Motor neuron (in vitro differentiated cells): ENCODE measurements around the gene GPX3. TPM values are rescaled to one million over a fixed set of nuclear protein-coding genes. Genes with fewer than 3 reads are reported as not detected.

Source experiments
- ATAC-seq, 8 experiments: fragments of 200-7000 bp; cut with Tn5 transposase; replicated peaks in 6 of 8; 2 replicates each; pipeline ENCODE4 v1.8.0; 2021; ENCODE audit warnings: mild to moderate bottlenecking in 8 of 8, moderate library complexity in 8 of 8
- H3K27ac ChIP-seq, 2 donors: fragments of 250-450 bp; sonication (Bioruptor Pico); 2 replicates each; pipeline ENCODE4 v1.9.0; 2021; ENCODE audit warnings: antibody characterized with exemption in 2 of 2, mild to moderate bottlenecking in 2 of 2, moderate library complexity in 1 of 2
- H3K4me1 ChIP-seq, 2 donors: fragments of 250-450 bp; sonication (Bioruptor Pico); replicated peaks in 1 of 2; 2 replicates each; pipeline ENCODE4 v1.6.1; 2021; ENCODE audit warnings: antibody characterized with exemption in 2 of 2, mild to moderate bottlenecking in 2 of 2, moderate library complexity in 1 of 2
- H3K4me3 ChIP-seq, 5 donors: fragments of 250-450 bp; sonication (Bioruptor Pico); 2 replicates each; pipeline ENCODE4 v1.9.0; 2021; ENCODE audit warnings: antibody characterized with exemption in 5 of 5, mild to moderate bottlenecking in 5 of 5, moderate library complexity in 4 of 5
- WGBS, 10 experiments: fragments of 450-650 bp; shearing (Covaris generic); methylation state at CpG; one replicate each; pipeline ENCODE4 v1.0.0; 2022; 5-methylcytosine and 5-hydroxymethylcytosine counted together
- in situ Hi-C, 9 experiments: fragments of 400-800 bp; cut with MboI; loops; one replicate each; pipeline ENCODE4 v1.15.0; 2021; ENCODE audit warnings: low sequenced_read_pairs in 9 of 9, low pct_unique_long_range_greater_than_20kb in 2 of 9; ENCODE audit not compliant: unreplicated experiment in 9 of 9
- total RNA-seq, 8 experiments: library from RNA; unstranded; fragments of 300-600 nt; gene quantifications; 2 replicates each; pipeline versions ENCODE4 v1.2.3 to v1.2.4, GENCODE V29; 2022

GPX3 gene
- 10 to 100 TPM in 1 of 8 experiments, 1 to 10 TPM in 7; 3.1 to 11.2 (median 4.8) TPM for total RNA-seq

- WGBS, 10 experiments = 0 to 10% (median 4%) methylated on average over 2 to 9 of the region's 54 CpGs; no CpG with 5 or more reads in 5 of the 10 experiments
- no peak within 1 kb of the TSS for H3K27ac ChIP-seq
- peak within 1 kb of the TSS; percentile 39 to 68 (median 50) for H3K4me3 ChIP-seq
- H3K4me1 ChIP-seq = no peaks in the 10 kb centered on the region
- ATAC-seq = peak; percentile 91 to 98 (median 98)
- in situ Hi-C loops = no loop called here
Observed at GRCh38 chr5:151020304-151021110, at the start of gene GPX3. Gene GPX3 (plus strand): TSS chr5:151020591. CDS start chr5:151020655, 64 bp downstream.

- 0 to 47% (median 15%) methylated on average over 1 to 3 of the region's 3 CpGs; no CpG with 5 or more reads in 2 of the 10 experiments for WGBS, 10 experiments
- Histone ChIP-seq H3K4me3 (no peak overlapping the region), H3K4me1 (no peaks in the 10 kb centered on the region), H3K27ac (no peak overlapping the region)
- in situ Hi-C loops = no loop called here
- no peak for ATAC-seq
Observed at GRCh38 chr5:150978590-150978989, 41.8 kb upstream of the GPX3 start.

- in situ Hi-C loops = no loop called here
- Histone ChIP-seq H3K27ac (no peak overlapping the region), H3K4me1 (no peaks in the 10 kb centered on the region), H3K4me3 (no peak overlapping the region)
- ATAC-seq = no peak
- 48 to 79% (median 58%) methylated on average over 2 to 3 of the region's 3 CpGs; no CpG with 5 or more reads in 6 of the 10 experiments for WGBS, 10 experiments
Observed at GRCh38 chr5:150987746-150988145, 32.6 kb upstream of the GPX3 start.

- WGBS, 10 experiments = 0 to 100% (median 52%) methylated on average over 1 to 2 of the region's 3 CpGs; no CpG with 5 or more reads in 3 of the 10 experiments
- Histone ChIP-seq H3K4me3 (no peak overlapping the region), H3K27ac (no peak overlapping the region), H3K4me1 (no peaks in the 10 kb centered on the region)
- ATAC-seq = no peak
- in situ Hi-C loops = no loop called here
Observed at GRCh38 chr5:150989695-150990094, 30.7 kb upstream of the GPX3 start.

- H3K4me1 ChIP-seq = no peaks in the 10 kb centered on the region
- no peak overlapping the region for H3K27ac ChIP-seq
- H3K4me3 ChIP-seq = no peak overlapping the region
- WGBS, 10 experiments = 40 to 100% (median 74%) methylated on average over 1 to 5 of the region's 6 CpGs; no CpG with 5 or more reads in 3 of the 10 experiments
- in situ Hi-C loops = no loop called here
- ATAC-seq = no peak
Observed at GRCh38 chr5:150992705-150993104, 27.7 kb upstream of the GPX3 start.

GRCh38 chr5:150993422-150993821, 27.0 kb upstream of the GPX3 start:
- no peak overlapping the region for H3K27ac ChIP-seq
- 81 to 100% (median 95%) methylated on average over 1 to 2 of the region's 2 CpGs; no CpG with 5 or more reads in 6 of the 10 experiments for WGBS, 10 experiments
- no peak for ATAC-seq
- no peak overlapping the region for H3K4me3 ChIP-seq
- in situ Hi-C loops = no loop called here
- no peaks in the 10 kb centered on the region for H3K4me1 ChIP-seq

- H3K27ac ChIP-seq = no peak overlapping the region
- H3K4me1 ChIP-seq = no peaks in the 10 kb centered on the region
- peak in 3 of 8 experiments; percentile 25 to 75 (median 64) for ATAC-seq
- WGBS, 10 experiments = 20 to 80% (median 67%) methylated on average over 1 of the region's 1 CpG; no CpG with 5 or more reads in 3 of the 10 experiments
- in situ Hi-C loops = no loop called here
- no peak overlapping the region for H3K4me3 ChIP-seq
Observed at GRCh38 chr5:150993826-150994412, 26.5 kb upstream of the GPX3 start.

- Histone ChIP-seq H3K4me3 (no peak overlapping the region), H3K4me1 (peaks cover 7% of the 10 kb centered on the region in 2 donors), H3K27ac (no peak overlapping the region)
- 4 to 80% (median 48%) methylated on average over 1 to 5 of the region's 7 CpGs for WGBS, 10 experiments
- ATAC-seq = peak in 7 of 8 experiments; percentile 29 to 96 (median 79)
- in situ Hi-C loops = no loop called here
Observed at GRCh38 chr5:150999704-151000442, 20.5 kb upstream of the GPX3 start.

GRCh38 chr5:151001436-151001835, 19.0 kb upstream of the GPX3 start:
- Histone ChIP-seq H3K4me3 (no peak overlapping the region), H3K27ac (no peak overlapping the region), H3K4me1 (peaks cover 12 to 15% of the 10 kb centered on the region in 2 donors)
- no peak for ATAC-seq
- in situ Hi-C loops = no loop called here
- WGBS, 10 experiments = 33 to 100% (median 76%) methylated on average over 1 to 3 of the region's 4 CpGs; no CpG with 5 or more reads in 4 of the 10 experiments

- in situ Hi-C loops = no loop called here
- Histone ChIP-seq H3K27ac (no peak overlapping the region), H3K4me1 (peaks cover 12 to 15% of the 10 kb centered on the region in 2 donors), H3K4me3 (no peak overlapping the region)
- ATAC-seq = peak in 3 of 8 experiments; percentile 11 to 47 (median 23)
- WGBS, 10 experiments = 0 to 55% (median 10%) methylated on average over 1 to 2 of the region's 2 CpGs; no CpG with 5 or more reads in 4 of the 10 experiments
Observed at GRCh38 chr5:151002250-151002649, 18.1 kb upstream of the GPX3 start.

- ATAC-seq = no peak
- in situ Hi-C loops = no loop called here
- Histone ChIP-seq H3K4me3 (no peak overlapping the region), H3K4me1 (peaks cover 12 to 15% of the 10 kb centered on the region in 2 donors), H3K27ac (no peak overlapping the region)
- 47 to 86% (median 78%) methylated on average over 2 to 8 of the region's 9 CpGs; no CpG with 5 or more reads in 3 of the 10 experiments for WGBS, 10 experiments
Observed at GRCh38 chr5:151002681-151003502, 17.5 kb upstream of the GPX3 start.

GRCh38 chr5:151003503-151003860, 16.9 kb upstream of the GPX3 start:
- no peak overlapping the region for H3K27ac ChIP-seq
- no peak overlapping the region for H3K4me3 ChIP-seq
- in situ Hi-C loops = no loop called here
- peaks cover 12 to 15% of the 10 kb centered on the region in 2 donors for H3K4me1 ChIP-seq
- no peak for ATAC-seq
- WGBS, 10 experiments = 57 to 100% (median 84%) methylated on average over 1 to 3 of the region's 3 CpGs; no CpG with 5 or more reads in 1 of the 10 experiments
